Trophoblast cell (in vitro differentiated cells and primary cell): ENCODE data around the gene POLDIP3. TPM values are rescaled to one million over a fixed set of nuclear protein-coding genes. Genes with fewer than 3 reads are reported as not detected.

ENCODE experiments used
- DNase-seq, 2 donors: peaks; one replicate each; pipeline ENCODE4 v3.0.0-alpha.2; 2016
- H2AFZ ChIP-seq: 2 replicates; pipeline ENCODE4 v1.6.1; 2013; ENCODE audit warnings: low read length, moderate library complexity, mild to moderate bottlenecking; ENCODE audit not compliant: insufficient read depth, poor library complexity
- H2AK5ac ChIP-seq: 2 replicates; pipeline ENCODE4 v1.6.1; 2013; ENCODE audit warnings: mild to moderate bottlenecking, low read length
- H2BK120ac ChIP-seq: 2 replicates; pipeline ENCODE4 v1.6.1; 2013; ENCODE audit warnings: low read length, mild to moderate bottlenecking, moderate library complexity; ENCODE audit not compliant: insufficient read depth, poor library complexity
- H2BK12ac ChIP-seq: 2 replicates; pipeline ENCODE4 v1.6.1; 2013; ENCODE audit warnings: mild to moderate bottlenecking, low read length, moderate library complexity
- H2BK5ac ChIP-seq: 2 replicates; pipeline ENCODE4 v1.6.1; 2013; ENCODE audit warnings: low read length, low read depth, moderate library complexity, mild to moderate bottlenecking; ENCODE audit not compliant: poor library complexity
- H3K14ac ChIP-seq: 2 replicates; pipeline ENCODE4 v1.6.1; 2013; ENCODE audit warnings: mild to moderate bottlenecking, low read length
- H3K18ac ChIP-seq: 2 replicates; pipeline ENCODE4 v1.6.1; 2013; ENCODE audit warnings: mild to moderate bottlenecking, low read length
- H3K23ac ChIP-seq: 2 replicates; pipeline ENCODE4 v1.6.1; 2013; ENCODE audit warnings: low read length
- H3K27ac ChIP-seq: 2 replicates; pipeline ENCODE4 v1.5.1; 2013; ENCODE audit warnings: low read depth, mild to moderate bottlenecking, inconsistent platforms, low read length, moderate library complexity
- H3K27me3 ChIP-seq: 2 replicates; pipeline ENCODE4 v1.6.1; 2013; ENCODE audit warnings: inconsistent platforms, mild to moderate bottlenecking, low read length, moderate library complexity; ENCODE audit not compliant: insufficient read depth
- H3K36me3 ChIP-seq, 2 experiments: 1 replicate in 1 of 2; 2 replicates in 1 of 2; pipeline ENCODE4 v1.6.1; 2013; ENCODE audit warnings: low read length in 2 of 2, mild to moderate bottlenecking in 2 of 2, moderate library complexity in 1 of 2; ENCODE audit not compliant: insufficient read depth in 2 of 2, control insufficient read depth in 1 of 2
- H3K4ac ChIP-seq: 2 replicates; pipeline ENCODE4 v1.6.1; 2013; ENCODE audit warnings: low read depth, mild to moderate bottlenecking, low read length, moderate library complexity
- H3K4me1 ChIP-seq, 2 experiments: 1 replicate in 1 of 2; 2 replicates in 1 of 2; pipeline ENCODE4 v1.6.1; 2013; ENCODE audit warnings: low read length in 2 of 2, mild to moderate bottlenecking in 2 of 2, moderate library complexity in 1 of 2; ENCODE audit not compliant: insufficient read depth in 2 of 2, control insufficient read depth in 1 of 2
- H3K4me2 ChIP-seq: 2 replicates; pipeline ENCODE4 v1.6.1; 2013; ENCODE audit warnings: inconsistent platforms, mild to moderate bottlenecking, low read length, moderate library complexity
- H3K4me3 ChIP-seq: 2 replicates; pipeline ENCODE4 v1.5.1; 2013; ENCODE audit warnings: mild to moderate bottlenecking, low read depth, low read length, inconsistent platforms
- H3K79me1 ChIP-seq: one replicate; pipeline ENCODE4 v1.6.1; 2013; ENCODE audit warnings: low read length
- H3K79me2 ChIP-seq: 2 replicates; pipeline ENCODE4 v1.6.1; 2013; ENCODE audit warnings: low read length, mild to moderate bottlenecking; ENCODE audit not compliant: control insufficient read depth, insufficient read depth, poor library complexity
- H3K9ac ChIP-seq: 2 replicates; pipeline ENCODE4 v1.6.1; 2013; ENCODE audit warnings: mild to moderate bottlenecking, low read length
- H3K9me3 ChIP-seq: 2 replicates; pipeline ENCODE4 v1.6.1; 2013; ENCODE audit warnings: low read depth, mild to moderate bottlenecking, control low read depth, inconsistent platforms, low read length; ENCODE audit not compliant: insufficient read depth
- H4K12ac ChIP-seq: 2 replicates; pipeline ENCODE4 v1.6.1; 2013; ENCODE audit warnings: low read depth, mild to moderate bottlenecking, low read length, moderate library complexity
- H4K8ac ChIP-seq: 2 replicates; pipeline ENCODE4 v1.6.1; 2013; ENCODE audit warnings: low read depth, mild to moderate bottlenecking, low read length, moderate library complexity
- H4K91ac ChIP-seq: one replicate; pipeline ENCODE4 v1.6.1; 2013; ENCODE audit warnings: low read depth, mild to moderate bottlenecking, low read length, moderate library complexity
- WGBS: extraction: QIAGEN DNeasy Blood & Tissue Kit; methylation state at CpG from one replicate; pipeline ENCODE4 v1.1.7; 2013; ENCODE audit warnings: missing lambda C conversion rate; ENCODE audit not compliant: insufficient read length, insufficient coverage; ENCODE audit errors: extremely low coverage; 5-methylcytosine and 5-hydroxymethylcytosine counted together
- polyA plus RNA-seq: library from polyadenylated mRNA; stranded (reverse); fragments of 200-250 nt; gene quantifications from 2 replicates; pipeline ENCODE4 v1.2.3, GENCODE V29; 2013

Gene POLDIP3
- 43.3 and 46.1 TPM in 2 replicates for polyA plus RNA-seq

DNA sequence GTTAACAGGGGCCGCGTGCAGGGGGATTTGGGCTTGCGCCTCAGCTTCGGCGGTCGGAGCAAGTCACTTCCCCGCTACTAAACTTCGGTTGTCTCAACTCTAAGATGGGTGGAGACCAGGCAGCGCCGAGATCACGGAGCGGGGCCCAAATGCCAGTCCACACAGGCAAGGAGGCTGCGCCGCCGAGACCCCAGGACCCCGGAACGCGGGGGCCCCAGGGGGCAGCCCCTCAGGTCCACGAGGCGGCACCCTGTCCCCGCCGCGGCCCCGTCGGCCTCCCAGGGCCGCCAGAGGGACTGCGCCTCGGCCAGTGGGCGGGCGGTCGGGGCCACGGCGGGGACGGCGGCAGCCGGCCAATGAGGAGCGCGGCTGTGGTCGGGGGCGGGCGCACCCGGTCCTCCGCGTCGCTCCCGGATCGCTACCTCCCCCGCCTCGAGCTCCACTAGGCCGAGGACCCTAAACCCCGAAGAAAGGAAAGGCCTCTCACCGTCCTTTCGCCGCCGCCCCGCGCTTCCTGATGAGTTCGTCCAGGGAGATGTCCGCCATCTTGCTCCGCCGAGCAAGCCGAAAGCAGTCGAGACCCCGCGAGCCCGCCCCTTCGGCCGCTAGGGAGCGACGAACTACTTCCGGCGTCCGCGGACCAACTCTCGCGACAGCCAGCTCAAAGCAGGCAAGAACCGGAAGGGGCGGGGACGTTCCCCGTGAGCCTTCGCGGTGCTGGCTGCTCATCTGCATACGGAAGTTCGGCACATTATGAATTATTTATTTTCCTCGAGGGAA lies at the start of gene POLDIP3:
Gene POLDIP3 (minus strand): TSS at position 572 of the 780 bp plus-strand sequence. CDS start 26 bp downstream, at position 546.
- peak within 1 kb of the TSS; percentile 90 for H3K4me3 ChIP-seq
- peaks cover 8% of the 10 kb centered on the region for H3K79me1 ChIP-seq
- DNase-seq = peak; percentile 99 to 100
- H2AFZ ChIP-seq = peak within 1 kb of the TSS; percentile 80
- H2BK120ac ChIP-seq = peak within 1 kb of the TSS; percentile 95
- no peaks in the 10 kb centered on the region for H3K27me3 ChIP-seq
- H3K36me3 ChIP-seq = peaks cover 8 to 16% of the 10 kb centered on the region in 2 experiments
- peak within 1 kb of the TSS; percentile 90 for H3K4ac ChIP-seq
- peak within 1 kb of the TSS; percentile 98 for H3K9ac ChIP-seq
- peak within 1 kb of the TSS; percentile 92 for H4K8ac ChIP-seq
- H2BK5ac ChIP-seq = peak within 1 kb of the TSS; percentile 92
- H3K4me1 ChIP-seq = peaks cover 8 to 14% of the 10 kb centered on the region in 2 experiments
- peak within 1 kb of the TSS; percentile 92 for H4K91ac ChIP-seq
- peak within 1 kb of the TSS; percentile 94 for H3K14ac ChIP-seq
- H3K27ac ChIP-seq = peak within 1 kb of the TSS; percentile 98
- H2AK5ac ChIP-seq = peak within 1 kb of the TSS; percentile 38
- H3K79me2 ChIP-seq = peaks cover 20% of the 10 kb centered on the region
- no peak within 1 kb of the TSS for H3K23ac ChIP-seq
- H3K18ac ChIP-seq = peak within 1 kb of the TSS; percentile 86
- peak within 1 kb of the TSS; percentile 85 for H3K4me2 ChIP-seq
- WGBS = no CpG with 5 or more reads among the region's 85 CpGs
- H2BK12ac ChIP-seq = no peak within 1 kb of the TSS
- H4K12ac ChIP-seq = peak within 1 kb of the TSS; percentile 68
- no peaks in the 10 kb centered on the region for H3K9me3 ChIP-seq

DNA sequence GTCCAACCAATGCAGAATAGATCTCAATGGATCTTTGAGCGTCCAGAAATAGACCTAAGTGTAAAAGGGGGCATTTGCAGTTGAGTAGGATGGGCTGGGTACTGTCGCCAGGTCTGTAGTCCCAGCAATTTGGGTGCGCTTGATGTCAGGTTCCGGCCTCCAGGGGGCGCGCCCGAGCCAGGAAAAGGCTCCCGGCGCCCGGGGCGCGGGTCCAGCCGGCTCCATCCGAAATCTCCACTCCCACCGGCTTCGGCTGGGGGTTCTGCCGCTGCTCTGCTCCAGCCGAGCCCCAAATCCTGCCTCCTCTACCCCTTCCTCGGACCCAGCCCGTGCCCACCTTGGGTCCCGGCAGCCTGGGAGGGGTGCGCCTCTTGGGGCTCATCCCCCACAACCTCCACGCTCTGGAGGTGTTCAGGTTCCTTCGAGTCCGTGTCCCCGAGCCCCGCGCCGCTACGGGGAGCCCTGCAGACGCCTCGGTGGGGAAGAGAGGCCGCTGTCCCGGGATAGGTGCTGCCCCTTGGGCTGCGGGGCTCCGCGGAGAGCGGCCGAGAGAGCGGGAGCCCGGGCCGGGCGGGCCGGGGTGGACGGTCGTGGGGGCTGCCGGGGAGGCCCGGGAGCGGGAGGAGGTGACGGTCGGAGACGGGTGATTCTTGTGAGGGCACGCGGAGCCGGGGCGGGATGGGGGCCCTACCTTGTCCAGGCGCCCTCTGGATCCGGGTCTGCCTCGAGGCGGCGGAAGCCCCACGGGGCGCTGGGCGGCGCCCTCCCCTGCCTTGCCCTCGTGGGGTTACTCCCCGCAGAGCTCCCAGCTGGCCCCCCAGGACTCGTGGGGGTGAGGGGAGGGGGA lies 47.5 kb upstream of the POLDIP3 start:
- Histone ChIP-seq H3K9me3 (no peaks in the 10 kb centered on the region), H2AK5ac (no peak overlapping the region), H3K27ac (no peak overlapping the region), H4K91ac (no peak overlapping the region), H3K14ac (peak overlapping the region; percentile 50), H3K4me3 (no peak overlapping the region), H3K4ac (no peak overlapping the region), H3K9ac (no peak overlapping the region), H2BK5ac (no peak overlapping the region), H2AFZ (peak overlapping the region; percentile 91), H3K27me3 (peaks cover 7% of the 10 kb centered on the region), H2BK120ac (peak overlapping the region; percentile 29), H3K36me3 (no peaks in the 10 kb centered on the region), H4K8ac (peak overlapping the region; percentile 33), H3K23ac (no peak overlapping the region), H3K79me2 (no peaks in the 10 kb centered on the region), H2BK12ac (peak overlapping the region; percentile 41), H4K12ac (no peak overlapping the region), H3K4me1 (peaks cover 0 to 3% of the 10 kb centered on the region in 2 experiments), H3K79me1 (peaks cover 2% of the 10 kb centered on the region), H3K18ac (peak overlapping the region; percentile 57), H3K4me2 (peak overlapping the region; percentile 99)
- DNase-seq = peak; percentile 79 to 90
- WGBS = no CpG with 5 or more reads among the region's 68 CpGs

DNA sequence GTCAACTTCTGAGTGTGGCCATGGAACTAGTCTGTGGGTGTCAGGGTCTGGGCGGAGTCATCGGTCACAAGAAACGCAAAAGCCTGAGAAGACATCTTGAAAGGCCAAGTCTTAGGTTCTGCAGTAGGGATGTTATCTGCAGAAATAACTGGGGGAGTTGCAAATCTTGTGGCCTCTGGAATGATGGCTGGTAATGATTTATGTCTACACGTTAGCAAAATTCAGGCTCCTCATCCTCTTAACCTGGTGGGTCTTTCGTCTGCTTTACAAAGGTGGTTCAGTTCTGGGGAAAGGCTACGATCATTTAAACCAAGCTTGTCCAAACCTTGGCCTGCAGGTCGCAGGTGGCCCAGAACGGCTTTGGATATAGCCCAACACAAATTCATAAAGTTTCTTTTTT lies 41.9 kb upstream of the POLDIP3 start:
- Histone ChIP-seq H3K9me3 (peaks cover 2% of the 10 kb centered on the region), H3K27ac (no peak overlapping the region), H2BK12ac (no peak overlapping the region), H3K9ac (no peak overlapping the region), H2AK5ac (no peak overlapping the region), H3K4me3 (no peak overlapping the region), H2BK120ac (no peak overlapping the region), H3K4ac (no peak overlapping the region), H3K14ac (no peak overlapping the region), H3K79me2 (no peaks in the 10 kb centered on the region), H3K23ac (no peak overlapping the region), H4K12ac (no peak overlapping the region), H3K79me1 (peaks cover 5% of the 10 kb centered on the region), H3K36me3 (no peaks in the 10 kb centered on the region), H3K18ac (no peak overlapping the region), H2AFZ (no peak overlapping the region), H3K27me3 (no peaks in the 10 kb centered on the region), H4K91ac (no peak overlapping the region), H3K4me1 (peaks cover 6 to 8% of the 10 kb centered on the region in 2 experiments), H4K8ac (no peak overlapping the region), H3K4me2 (no peak overlapping the region), H2BK5ac (no peak overlapping the region)
- no peak for DNase-seq
- no CpG with 5 or more reads among the region's 8 CpGs for WGBS

DNA sequence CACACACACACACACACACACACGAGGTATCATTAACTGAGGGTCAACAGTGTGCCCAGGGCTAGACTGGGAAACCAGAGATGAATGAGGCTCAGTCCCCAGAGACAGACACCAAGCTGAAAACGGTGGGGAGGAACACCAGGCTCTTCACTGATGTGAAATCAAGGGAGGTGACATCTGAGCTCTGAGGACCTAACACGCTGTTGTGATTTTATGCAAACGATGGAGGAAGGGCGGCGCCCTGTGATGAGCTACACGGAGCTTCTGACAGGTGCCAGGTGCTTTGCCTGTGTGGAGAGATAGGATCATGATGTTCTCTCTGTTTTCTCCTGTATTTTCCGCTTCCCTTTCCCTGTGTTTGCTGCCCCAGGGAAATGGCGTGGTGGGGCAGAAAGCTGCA lies 41.0 kb upstream of the POLDIP3 start:
- Histone ChIP-seq H3K4ac (no peak overlapping the region), H3K18ac (no peak overlapping the region), H3K4me2 (no peak overlapping the region), H3K9me3 (peaks cover 2% of the 10 kb centered on the region), H3K14ac (no peak overlapping the region), H3K27ac (no peak overlapping the region), H2BK120ac (no peak overlapping the region), H4K12ac (no peak overlapping the region), H3K27me3 (no peaks in the 10 kb centered on the region), H2AK5ac (no peak overlapping the region), H3K79me2 (no peaks in the 10 kb centered on the region), H4K91ac (no peak overlapping the region), H2BK12ac (no peak overlapping the region), H4K8ac (no peak overlapping the region), H3K79me1 (peaks cover 5% of the 10 kb centered on the region), H3K4me1 (peaks cover 6 to 8% of the 10 kb centered on the region in 2 experiments), H3K36me3 (no peaks in the 10 kb centered on the region), H3K23ac (no peak overlapping the region), H2BK5ac (no peak overlapping the region), H3K9ac (no peak overlapping the region), H2AFZ (no peak overlapping the region), H3K4me3 (no peak overlapping the region)
- no peak for DNase-seq
- no CpG with 5 or more reads among the region's 9 CpGs for WGBS
